Loucy (cell line): Measurements from ENCODE around the gene CHST11.
"Not testable (repeated sequence)": the region's sequence is repeated elsewhere in the genome, so short reads cannot be mapped to it uniquely, and the experiment has no call there.

Source experiments
- H2AFZ ChIP-seq: fragments of 200-600 bp; sonication (generic); 2 replicates; pipeline ENCODE4 v1.6.0; 2016; ENCODE audit warnings: antibody characterized with exemption, mild to moderate bottlenecking, low read length, moderate library complexity
- H3F3A ChIP-seq: fragments of 200-600 bp; 2 replicates; pipeline ENCODE4 v1.6.0; 2016; ENCODE audit warnings: antibody characterized with exemption, low read depth, mild to moderate bottlenecking
- H3K27me3 ChIP-seq: fragments of 200-600 bp; sonication (generic); 2 replicates; pipeline ENCODE4 v1.6.1; 2014; ENCODE audit warnings: low read length, mild to moderate bottlenecking; ENCODE audit not compliant: insufficient read depth, poor library complexity, severe bottlenecking
- H3K36me3 ChIP-seq: fragments of 200-600 bp; sonication (generic); 2 replicates; pipeline ENCODE4 v1.6.1; 2016; ENCODE audit warnings: low read length; ENCODE audit not compliant: insufficient read depth
- H3K4me1 ChIP-seq: fragments of 200-600 bp; sonication (generic); 2 replicates; pipeline ENCODE4 v1.5.1; 2014; ENCODE audit warnings: low read length, mild to moderate bottlenecking; ENCODE audit not compliant: insufficient read depth, poor library complexity, severe bottlenecking
- H3K4me2 ChIP-seq: fragments of 200-600 bp; sonication (generic); 2 replicates; pipeline ENCODE4 v1.6.0; 2014; ENCODE audit warnings: antibody characterized with exemption, low read length, low read depth, mild to moderate bottlenecking; ENCODE audit not compliant: poor library complexity, severe bottlenecking
- H3K4me3 ChIP-seq: fragments of 200-600 bp; sonication (generic); 2 replicates; pipeline ENCODE4 v1.5.1; 2014; ENCODE audit warnings: low read length, mild to moderate bottlenecking, mixed read lengths; ENCODE audit not compliant: poor library complexity, severe bottlenecking
- H3K79me2 ChIP-seq: fragments of 200-600 bp; sonication (generic); 2 replicates; pipeline ENCODE4 v1.6.1; 2014; ENCODE audit warnings: low read length; ENCODE audit not compliant: insufficient read depth
- H3K9ac ChIP-seq: fragments of 200-600 bp; sonication (generic); 2 replicates; pipeline ENCODE4 v1.6.0; 2014; ENCODE audit warnings: mild to moderate bottlenecking, low read depth, low read length, moderate library complexity; ENCODE audit not compliant: poor library complexity, severe bottlenecking
- H3K9me2 ChIP-seq: fragments of 200-600 bp; sonication (generic); replicated peaks from 2 replicates; pipeline ENCODE4 v1.6.1; 2016; ENCODE audit warnings: low read depth, low read length, mixed read lengths
- H3K9me3 ChIP-seq: fragments of 200-600 bp; sonication (generic); 2 replicates; pipeline ENCODE4 v1.6.1; 2014; ENCODE audit warnings: mild to moderate bottlenecking, antibody characterized with exemption, low read length, low read depth; ENCODE audit not compliant: insufficient read depth
- H4K20me1 ChIP-seq: fragments of 200-600 bp; sonication (generic); 2 replicates; pipeline ENCODE4 v1.6.0; 2014; ENCODE audit warnings: antibody characterized with exemption, low read length, mild to moderate bottlenecking; ENCODE audit not compliant: insufficient read depth, poor library complexity, severe bottlenecking
- CTCF ChIP-seq: fragments of 200-600 bp; sonication (generic); conservative IDR thresholded peaks from 2 replicates; pipeline ENCODE4 v1.5.1; 2014; ENCODE audit warnings: mild to moderate bottlenecking, antibody characterized with exemption, low read length
- EZH2phosphoT487 ChIP-seq: fragments of 200-600 bp; IDR thresholded peaks from 2 replicates; pipeline ENCODE4 v1.6.1; 2018; ENCODE audit warnings: antibody characterized with exemption, mild to moderate bottlenecking, moderate library complexity, borderline replicate concordance

The CHST11 gene

GRCh38 chr12:104557488-104558195 is 100.9 kb downstream of the CHST11 start:
- Histone ChIP-seq H3K9ac (no peak overlapping the region), H3K27me3 (no peaks in the 10 kb centered on the region), H4K20me1 (peaks cover 95% of the 10 kb centered on the region), H3K9me2 (no peaks in the 10 kb centered on the region), H3K36me3 (peaks cover 80% of the 10 kb centered on the region; the same call in 1 of the 2 replicates), H3K4me2 (no peak overlapping the region), H3K4me3 (no peak overlapping the region), H3F3A (no peaks in the 10 kb centered on the region), H3K4me1 (peaks cover 11% of the 10 kb centered on the region), H2AFZ (no peak overlapping the region), H3K79me2 (peaks cover 98% of the 10 kb centered on the region), H3K9me3 (no peaks in the 10 kb centered on the region)
- TF ChIP-seq CTCF: no peak
- TF ChIP-seq EZH2phosphoT487: no peak

GRCh38 chr12:104560881-104561280 is 104.1 kb downstream of the CHST11 start:
- no peak for TF ChIP-seq CTCF
- TF ChIP-seq EZH2phosphoT487: no peak
- H3K79me2 ChIP-seq: peaks cover 98% of the 10 kb centered on the region

GRCh38 chr12:104562763-104563162 is 106.0 kb downstream of the CHST11 start:
- H2AFZ ChIP-seq: no peak overlapping the region
- no peak overlapping the region for H3K9ac ChIP-seq
- peaks cover 23% of the 10 kb centered on the region for H3K4me1 ChIP-seq
- H4K20me1 ChIP-seq: peaks cover 82% of the 10 kb centered on the region
- H3K4me2 ChIP-seq: no peak overlapping the region
- no peaks in the 10 kb centered on the region for H3F3A ChIP-seq
- H3K4me3 ChIP-seq: no peak overlapping the region
- peaks cover 98% of the 10 kb centered on the region for H3K79me2 ChIP-seq
- H3K9me3 ChIP-seq: peaks cover 13% of the 10 kb centered on the region; the same call in 1 of the 2 replicates
- H3K9me2 ChIP-seq: no peaks in the 10 kb centered on the region
- H3K36me3 ChIP-seq: peaks cover 71% of the 10 kb centered on the region
- TF ChIP-seq CTCF (no peak), EZH2phosphoT487 (no peak)
- H3K27me3 ChIP-seq: no peaks in the 10 kb centered on the region

More at GRCh38 chr12:104560881-104561280, 104.1 kb downstream of the CHST11 start:
- Histone ChIP-seq H3K4me3 (no peak overlapping the region), H3F3A (no peaks in the 10 kb centered on the region), H3K27me3 (no peaks in the 10 kb centered on the region), H3K9me2 (no peaks in the 10 kb centered on the region), H3K4me2 (no peak overlapping the region), H2AFZ (no peak overlapping the region), H3K9ac (no peak overlapping the region), H3K4me1 (peaks cover 5% of the 10 kb centered on the region), H3K36me3 (peaks cover 84% of the 10 kb centered on the region), H4K20me1 (peaks cover 83% of the 10 kb centered on the region), H3K9me3 (peaks cover 13% of the 10 kb centered on the region; the same call in 1 of the 2 replicates)

- not testable (repeated sequence) for H3K27me3 ChIP-seq, H3K4me2 ChIP-seq, H3K9me2 ChIP-seq, H3K9ac ChIP-seq, H2AFZ ChIP-seq, H3K4me3 ChIP-seq
- peaks cover 11% of the 10 kb centered on the region for H3F3A ChIP-seq
- peaks cover 57% of the 10 kb centered on the region for H3K36me3 ChIP-seq
- peaks cover 13% of the 10 kb centered on the region; the same call in 1 of the 2 replicates for H3K9me3 ChIP-seq
- H3K4me1 ChIP-seq: peaks cover 42% of the 10 kb centered on the region
- peaks cover 82% of the 10 kb centered on the region for H4K20me1 ChIP-seq
- H3K79me2 ChIP-seq: peaks cover 98% of the 10 kb centered on the region
Observed at GRCh38 chr12:104564662-104565061, 107.9 kb downstream of the CHST11 start.
